Right renal cortex interstitium (tissue), 3 donors: ENCODE results near the gene CUEDC2. TPM values are rescaled to one million over a fixed set of nuclear protein-coding genes. Genes with fewer than 3 reads are reported as not detected.

Experiments used
- DNase-seq, 3 donors: peaks; one replicate each; pipeline ENCODE4 v3.0.0-alpha.2; 2013; ENCODE audit warnings: low read depth in 3 of 3, low spot score in 2 of 3
- polyA plus RNA-seq, 3 donors: library from polyadenylated mRNA; unstranded; fragments of 120-200 nt; gene quantifications; one replicate each; pipeline ENCODE4 v1.2.1, GENCODE V29; 2013; ENCODE audit not compliant: insufficient read length in 3 of 3

The CUEDC2 gene
- polyA plus RNA-seq, 3 donors: 72.0 to 78.2 (median 72.9) TPM

DNA sequence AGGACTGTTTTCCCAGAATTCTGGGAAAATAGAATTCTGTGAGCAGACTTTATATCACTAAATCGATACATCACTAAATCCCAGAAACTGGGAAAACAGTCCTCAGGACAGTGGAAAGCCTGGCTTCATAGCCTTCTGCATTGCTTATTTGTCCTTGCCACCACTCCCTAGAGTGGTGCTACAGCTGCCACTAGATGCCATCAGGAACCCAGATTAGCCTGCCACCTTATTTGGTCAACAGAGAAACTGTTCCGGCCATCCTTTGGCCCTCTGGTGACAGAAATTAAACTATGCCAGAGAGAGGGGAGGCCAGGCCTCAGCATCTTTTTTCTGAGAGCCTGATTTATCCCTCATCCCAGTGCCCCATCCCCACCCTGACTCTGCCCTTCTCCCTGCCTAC is 56.5 kb downstream of the CUEDC2 start:
- DNase-seq: no peak

DNA sequence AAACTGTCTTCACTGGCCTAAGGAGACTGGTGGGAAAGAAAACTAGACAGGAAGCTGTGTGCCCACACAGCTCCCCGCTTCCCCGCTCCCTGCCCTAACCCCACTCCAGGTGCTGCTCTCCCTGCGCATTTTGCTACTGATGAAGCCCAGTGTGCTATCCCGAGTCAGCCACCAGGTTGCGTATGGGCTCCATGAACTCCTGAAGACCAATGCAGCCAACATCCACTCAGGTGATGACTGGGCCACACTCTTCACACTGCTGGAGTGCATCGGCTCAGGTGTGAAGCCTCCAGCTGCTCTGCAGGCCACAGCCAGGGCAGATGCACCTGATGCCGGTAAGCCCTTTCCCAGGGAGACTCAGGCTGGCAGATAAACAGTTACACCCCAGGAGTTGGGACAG is 57.1 kb downstream of the CUEDC2 start:
- DNase-seq: no peak

Other genes starting within 250 kb of the CUEDC2 start
- gene ELOVL3, start 206.3 kb downstream of the CUEDC2 start, polyA plus RNA-seq: 1 to 10 TPM; 2.8 to 3.2 (median 3.2) TPM
- gene PITX3, start 191.1 kb downstream of the CUEDC2 start, polyA plus RNA-seq: under 1 TPM; 0.51 to 0.64 (median 0.53) TPM
- 10 to 100 TPM; 40.5 to 44.7 (median 42.3) TPM for gene GBF1, start 187.0 kb downstream of the CUEDC2 start, polyA plus RNA-seq
- gene NFKB2, start 36.9 kb downstream of the CUEDC2 start, polyA plus RNA-seq: 10 to 100 TPM; 15.7 to 17.4 (median 16.8) TPM
- 1 to 10 TPM; 6.9 to 9.1 (median 7.8) TPM for gene PSD, start 13.8 kb downstream of the CUEDC2 start, polyA plus RNA-seq
- 1 to 10 TPM; 5.9 to 8.0 (median 5.9) TPM for gene FBXL15, start 11.7 kb downstream of the CUEDC2 start, polyA plus RNA-seq
- under 1 TPM; 0.57 to 0.62 (median 0.58) TPM for gene C10orf95, start 19.0 kb upstream of the CUEDC2 start, polyA plus RNA-seq
- 10 to 100 TPM; 87.7 to 90.1 (median 89.2) TPM for gene ACTR1A, start 70.1 kb upstream of the CUEDC2 start, polyA plus RNA-seq
- gene SUFU, start 71.4 kb upstream of the CUEDC2 start, polyA plus RNA-seq: 10 to 100 TPM; 24.1 to 30.0 (median 27.6) TPM
- gene TRIM8, start 211.9 kb upstream of the CUEDC2 start, polyA plus RNA-seq: 100 to 1,000 TPM; 121 to 127 (median 121) TPM